ENCODE measurements around the gene DPP6. TPM values are rescaled to one million over a fixed set of nuclear protein-coding genes. Genes with fewer than 3 reads are reported as not detected.

The DPP6 gene
- total RNA-seq, 2 donors from 2014 or later = 0.05 to 38.7 TPM

- WGBS = 76% methylated on average over 10 of the region's 10 CpGs
- Histone ChIP-seq H3K27ac (no peak overlapping the region), H3K27me3 (replicated peaks; ENCODE audit: insufficient read depth) (no peaks in the 10 kb centered on the region), H3K4me3 (no peak overlapping the region), H3K9me3 (no peaks in the 10 kb centered on the region), H3K4me1 (replicated peaks) (no peaks in the 10 kb centered on the region), H3K36me3 (no peaks in the 10 kb centered on the region)
- TF ChIP-seq CTCF (IDR thresholded peaks at IDR 0.05) = no peak
- no peak for TF ChIP-seq POLR2AphosphoS5 (IDR thresholded peaks at IDR 0.05)
- TF ChIP-seq POLR2A (IDR thresholded peaks at IDR 0.05) = no peak
- DNase-seq (ENCODE audit: low spot score) = no peak
- intact Hi-C loops (cut with DNase I) = no loop called here
Observed at GRCh38 chr7:154867068-154867467, 814.9 kb downstream of the DPP6 start.

GRCh38 chr7:154868921-154869320, 816.7 kb downstream of the DPP6 start:
- H3K27ac ChIP-seq = no peak overlapping the region
- intact Hi-C loops (cut with DNase I) = no loop called here
- TF ChIP-seq CTCF (IDR thresholded peaks at IDR 0.05) (no peak), POLR2A (IDR thresholded peaks at IDR 0.05) (no peak), POLR2AphosphoS5 (IDR thresholded peaks at IDR 0.05) (no peak)
- H3K9me3 ChIP-seq = no peaks in the 10 kb centered on the region
- no peak for DNase-seq (ENCODE audit: low spot score)
- H3K4me3 ChIP-seq = no peak overlapping the region
- no peaks in the 10 kb centered on the region for H3K4me1 ChIP-seq (replicated peaks)
- H3K27me3 ChIP-seq (replicated peaks; ENCODE audit: insufficient read depth) = no peaks in the 10 kb centered on the region
- 3% methylated on average over 11 of the region's 11 CpGs for WGBS
- no peaks in the 10 kb centered on the region for H3K36me3 ChIP-seq

DNA sequence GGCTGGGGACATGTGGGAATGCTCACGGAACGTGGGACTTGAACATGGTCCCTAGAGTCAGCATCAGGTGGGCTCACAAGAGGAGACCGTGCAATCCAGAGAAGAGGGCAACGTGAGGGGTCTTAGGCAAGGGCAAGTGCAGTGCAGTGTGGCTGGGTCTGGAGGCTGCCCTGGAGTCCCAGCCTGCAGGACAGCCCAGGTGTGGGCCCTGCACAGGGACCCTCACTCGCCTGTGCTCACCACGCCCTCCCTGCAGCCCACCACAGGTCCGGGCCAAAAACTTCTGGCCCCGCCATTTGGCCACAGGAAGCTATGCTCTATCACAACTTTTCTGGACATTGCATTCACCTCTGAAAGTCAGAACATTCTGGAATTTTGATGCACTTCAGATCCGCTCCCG, 817.2 kb downstream of the DPP6 start:
- no peaks in the 10 kb centered on the region for H3K4me1 ChIP-seq (replicated peaks)
- H3K4me3 ChIP-seq = no peak overlapping the region
- intact Hi-C loops (cut with DNase I) = no loop called here
- H3K9me3 ChIP-seq = no peaks in the 10 kb centered on the region
- DNase-seq (ENCODE audit: low spot score) = no peak
- no peak for TF ChIP-seq CTCF (IDR thresholded peaks at IDR 0.05)
- TF ChIP-seq POLR2AphosphoS5 (IDR thresholded peaks at IDR 0.05) = no peak
- no peak for TF ChIP-seq POLR2A (IDR thresholded peaks at IDR 0.05)
- no peaks in the 10 kb centered on the region for H3K27me3 ChIP-seq (replicated peaks; ENCODE audit: insufficient read depth)
- no peak overlapping the region for H3K27ac ChIP-seq
- no peaks in the 10 kb centered on the region for H3K36me3 ChIP-seq
- WGBS = 87% methylated on average over 10 of the region's 10 CpGs

GRCh38 chr7:154871507-154871906, 819.3 kb downstream of the DPP6 start:
- no peaks in the 10 kb centered on the region for H3K4me1 ChIP-seq (replicated peaks)
- H3K9me3 ChIP-seq = no peaks in the 10 kb centered on the region
- 79% methylated on average over 4 of the region's 4 CpGs for WGBS
- intact Hi-C loops (cut with DNase I) = no loop called here
- DNase-seq (ENCODE audit: low spot score) = no peak
- TF ChIP-seq POLR2A (IDR thresholded peaks at IDR 0.05) (no peak), CTCF (IDR thresholded peaks at IDR 0.05) (no peak), POLR2AphosphoS5 (IDR thresholded peaks at IDR 0.05) (no peak)
- no peak overlapping the region for H3K4me3 ChIP-seq
- no peaks in the 10 kb centered on the region for H3K27me3 ChIP-seq (replicated peaks; ENCODE audit: insufficient read depth)
- no peaks in the 10 kb centered on the region for H3K36me3 ChIP-seq
- no peak overlapping the region for H3K27ac ChIP-seq

DNA sequence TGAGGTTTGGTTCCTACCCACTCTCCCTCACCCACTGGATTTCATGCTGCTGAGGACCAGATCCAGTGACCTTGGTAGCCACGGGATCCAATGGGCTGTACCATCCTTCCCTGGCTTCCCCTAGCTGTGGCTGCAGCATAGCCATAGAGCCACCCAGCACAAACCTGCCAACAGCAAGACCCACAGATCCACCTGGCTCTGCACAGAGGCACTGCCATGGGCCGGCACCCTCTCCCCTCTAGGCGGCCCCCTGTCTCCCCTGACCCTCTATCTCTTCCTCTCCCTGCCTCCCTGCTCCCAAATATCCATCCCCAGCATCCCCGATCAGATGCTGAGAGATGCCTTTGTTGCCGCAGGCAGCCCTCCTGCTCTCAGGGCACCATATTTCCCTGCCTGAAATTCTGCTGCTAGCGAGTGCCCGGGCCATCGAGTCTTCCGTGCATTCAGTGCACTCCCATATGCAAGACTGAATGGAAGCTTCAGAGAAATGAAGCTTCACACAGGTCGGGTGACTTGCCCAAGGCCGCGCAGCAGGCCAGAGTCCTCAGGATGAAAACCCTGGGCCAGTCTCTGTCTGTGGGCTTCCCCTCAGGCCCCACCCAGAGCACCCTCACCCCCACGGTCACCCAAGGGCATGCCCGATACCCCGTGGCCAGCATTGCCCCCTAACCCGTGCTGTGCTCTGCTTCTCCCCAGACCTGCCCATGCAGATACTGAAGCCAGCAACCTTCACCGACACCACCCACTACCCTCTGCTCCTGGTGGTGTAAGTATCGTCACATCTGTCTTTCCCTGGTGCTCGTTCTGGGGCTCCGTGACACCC, 819.9 kb downstream of the DPP6 start:
- DNase-seq (ENCODE audit: low spot score) = no peak
- Histone ChIP-seq H3K4me3 (no peak overlapping the region), H3K36me3 (no peaks in the 10 kb centered on the region), H3K27me3 (replicated peaks; ENCODE audit: insufficient read depth) (no peaks in the 10 kb centered on the region), H3K9me3 (no peaks in the 10 kb centered on the region), H3K4me1 (replicated peaks) (no peaks in the 10 kb centered on the region), H3K27ac (no peak overlapping the region)
- intact Hi-C loops (cut with DNase I) = no loop called here
- TF ChIP-seq CTCF (IDR thresholded peaks at IDR 0.05) (no peak), POLR2A (IDR thresholded peaks at IDR 0.05) (no peak), POLR2AphosphoS5 (IDR thresholded peaks at IDR 0.05) (no peak)
- WGBS = 94% methylated on average over 20 of the region's 20 CpGs
